GM19240 (cell line): ENCODE measurements around the gene DCHS1.
"Not testable (repeated sequence)": the region's sequence is repeated elsewhere in the genome, so short reads cannot be mapped to it uniquely, and the experiment has no call there.

Source experiments
- DNase-seq: peaks from one replicate; pipeline ENCODE4 v3.0.0; 2011; ENCODE audit warnings: low spot score; ENCODE audit not compliant: insufficient read length

Gene DCHS1

GRCh38 chr11:6655790-6656583, at the start of gene DCHS1:
Gene DCHS1 (minus strand): TSS chr11:6655809. CDS start chr11:6641613, 14,196 bp downstream.
- DNase-seq: no peak

DNA sequence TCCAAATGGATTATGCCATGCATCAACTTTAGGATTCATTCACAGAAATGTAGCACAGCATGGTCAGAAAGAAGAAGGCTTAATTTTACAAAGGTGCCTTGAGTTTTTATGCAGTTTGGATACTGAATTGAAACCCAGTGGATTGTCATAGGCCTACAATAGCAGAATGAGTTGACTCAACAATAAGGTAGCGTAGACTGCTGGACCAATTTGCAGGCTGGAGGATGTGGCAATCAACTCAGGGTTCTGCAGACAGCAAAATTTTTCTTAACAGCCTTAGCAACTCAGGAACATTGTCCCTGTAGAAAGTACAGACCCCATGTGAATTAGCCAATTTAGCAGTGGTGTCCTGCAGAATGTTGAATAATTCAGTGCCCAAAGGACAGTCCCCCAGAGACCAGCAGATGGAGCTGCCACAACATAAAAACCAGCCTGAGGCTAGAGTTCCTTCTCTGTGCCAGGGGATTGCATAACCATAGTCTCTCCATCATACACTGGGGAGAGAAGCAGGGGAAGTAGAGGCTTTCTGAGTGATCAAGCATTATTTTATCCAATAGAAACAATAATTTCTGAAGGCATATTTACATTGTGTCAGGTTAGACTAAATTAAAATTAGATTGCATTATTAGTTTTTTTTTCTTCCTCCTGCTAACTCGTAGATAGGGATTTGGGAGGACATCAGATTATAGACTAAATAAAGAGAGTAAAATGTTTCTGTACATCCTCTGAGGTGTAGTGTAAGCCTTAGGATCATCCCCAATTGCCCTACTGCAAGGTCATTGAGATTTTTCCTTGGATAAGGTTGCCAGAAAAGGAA, 47.8 kb upstream of the DCHS1 start:
- DNase-seq: no peak

GRCh38 chr11:6701955-6702354, 46.3 kb upstream of the DCHS1 start:
- DNase-seq: not testable (repeated sequence)

- DNase-seq: no peak
These were observed 39.8 kb upstream of the DCHS1 start for GRCh38 chr11:6695377-6695776.

- DNase-seq: no peak
These were observed 38.6 kb upstream of the DCHS1 start for GRCh38 chr11:6694229-6694535.

- DNase-seq: no peak
These were observed 38.0 kb upstream of the DCHS1 start for GRCh38 chr11:6693342-6694228.

- no peak for DNase-seq
These were observed 36.5 kb upstream of the DCHS1 start for GRCh38 chr11:6692128-6692527.

DNA sequence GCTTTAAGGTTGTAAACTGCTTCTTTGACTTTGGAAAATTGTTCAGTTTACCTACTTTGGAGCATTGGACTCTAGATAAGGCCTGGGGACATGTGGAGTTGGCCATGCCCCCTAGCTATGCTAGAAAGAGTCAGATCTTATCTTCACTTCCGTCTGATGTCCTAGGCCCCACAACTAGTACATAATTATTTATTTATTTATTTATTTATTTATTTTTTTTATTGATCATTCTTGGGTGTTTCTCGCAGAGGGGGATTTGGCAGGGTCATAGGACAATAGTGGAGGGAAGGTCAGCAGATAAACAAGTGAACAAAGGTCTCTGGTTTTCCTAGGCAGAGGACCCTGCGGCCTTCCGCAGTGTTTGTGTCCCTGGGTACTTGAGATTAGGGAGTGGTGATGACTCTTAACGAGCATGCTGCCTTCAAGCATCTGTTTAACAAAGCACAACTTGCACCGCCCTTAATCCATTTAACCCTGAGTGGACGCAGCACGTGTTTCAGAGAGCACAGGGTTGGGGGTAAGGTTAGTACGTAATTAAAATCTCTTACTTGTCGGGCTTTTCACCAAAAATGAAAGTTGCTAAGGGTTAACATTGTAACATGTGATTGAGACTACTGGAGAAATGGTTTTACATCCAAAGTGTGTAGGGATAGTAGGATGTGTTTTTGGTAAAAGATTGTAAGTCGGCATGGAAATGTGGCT, 35.0 kb upstream of the DCHS1 start:
- not testable (repeated sequence) for DNase-seq

- no peak for DNase-seq
These were observed 32.3 kb upstream of the DCHS1 start for GRCh38 chr11:6687876-6688275.

DNA sequence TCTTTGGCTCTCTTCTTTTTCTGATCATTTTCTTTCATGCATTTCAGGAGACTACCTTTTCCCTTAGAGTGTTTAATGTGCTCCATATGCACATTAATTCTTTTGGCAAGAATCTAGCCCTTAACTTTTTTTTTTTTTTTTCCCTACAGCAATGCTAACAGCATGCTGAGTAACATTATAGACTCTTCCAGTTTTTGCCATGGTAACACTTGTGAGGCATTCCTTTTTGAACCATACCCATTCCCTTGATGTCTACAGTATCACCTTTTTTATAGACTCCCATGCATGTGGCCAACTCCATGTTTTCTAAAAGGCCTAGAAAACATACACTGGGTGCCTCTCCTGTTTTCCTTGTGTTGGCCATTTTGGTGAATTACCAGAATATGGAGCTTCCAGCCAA, 30.4 kb upstream of the DCHS1 start:
- no peak for DNase-seq

GRCh38 chr11:6684068-6684467, 28.5 kb upstream of the DCHS1 start:
- not testable (repeated sequence) for DNase-seq

DNA sequence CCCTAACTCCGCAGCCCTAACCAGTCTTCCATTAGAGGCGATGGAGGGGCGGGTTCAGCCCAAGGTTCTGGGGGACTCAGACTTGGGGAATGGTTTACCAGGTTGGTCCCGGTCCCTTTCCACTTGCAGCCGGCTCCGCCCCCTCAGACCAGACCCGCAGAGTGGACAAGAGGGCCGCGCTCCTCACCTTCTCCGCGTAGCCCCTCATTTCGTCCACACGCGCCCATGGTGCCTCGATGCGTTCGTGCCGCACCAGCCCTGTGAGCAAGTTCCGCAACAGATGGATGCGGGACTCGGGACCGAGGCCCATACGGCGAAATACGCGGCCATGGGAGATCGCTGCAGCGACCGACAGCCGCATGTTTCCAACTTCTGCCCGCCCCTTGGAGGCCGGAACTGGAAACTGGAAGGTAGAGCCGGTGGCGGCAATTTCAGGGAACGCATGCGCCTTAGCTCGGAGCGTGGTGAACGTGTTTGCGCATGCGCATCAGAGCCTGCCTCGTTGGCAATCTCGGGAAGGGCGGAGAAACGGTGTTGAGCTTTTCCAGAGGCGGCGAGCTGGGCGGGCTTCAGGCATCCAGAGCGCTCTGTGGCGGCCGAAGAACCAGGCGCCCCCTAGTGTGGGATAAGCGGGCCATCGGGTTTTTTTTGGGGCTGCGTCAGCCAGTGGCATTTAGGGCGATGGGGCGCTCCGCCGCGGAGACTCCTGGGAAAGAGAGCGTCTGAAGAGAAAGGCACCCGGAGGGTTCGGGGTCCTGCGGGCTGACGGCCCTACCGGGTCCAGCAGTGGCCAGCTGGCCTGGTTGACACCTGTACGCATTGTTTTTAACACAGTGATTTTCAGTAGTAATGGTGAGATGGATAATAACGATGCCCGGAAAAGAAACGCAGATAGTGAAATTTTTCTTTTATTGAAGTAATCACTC, 27.6 kb upstream of the DCHS1 start, which contains the start of gene MRPL17:
Gene MRPL17, minus strand, starts transcription at position 405 of the 926 bp plus-strand sequence. Its CDS starts 44 bp downstream, at position 361.
- DNase-seq: peak; percentile 68

- DNase-seq: no peak
These were observed 27.0 kb upstream of the DCHS1 start for GRCh38 chr11:6682591-6682935.

DNA sequence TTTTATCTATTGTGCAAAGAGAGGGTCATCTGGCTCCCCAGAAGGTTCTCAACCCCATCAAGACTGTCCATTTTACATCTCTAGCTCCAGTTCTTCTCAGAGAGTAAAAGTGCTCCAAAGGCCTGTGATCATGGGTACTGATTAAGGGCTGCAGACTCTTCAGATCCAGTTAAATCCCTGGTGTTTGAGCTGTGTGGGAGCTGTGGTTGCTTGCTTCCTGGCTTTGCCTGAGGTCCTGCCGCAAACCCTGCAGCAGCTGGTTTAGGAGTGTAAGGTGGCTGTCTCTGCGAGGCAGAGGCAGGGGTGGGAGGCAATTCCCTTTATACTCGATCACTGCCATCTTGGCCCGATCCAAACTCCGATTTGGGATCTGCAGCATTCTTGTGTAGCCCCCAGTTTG, 26.3 kb upstream of the DCHS1 start:
- DNase-seq: no peak

GRCh38 chr11:6681505-6681904, 25.9 kb upstream of the DCHS1 start:
- DNase-seq: no peak

- DNase-seq: no peak
These were observed 21.4 kb upstream of the DCHS1 start for GRCh38 chr11:6677018-6677417.

- no peak for DNase-seq
These were observed 19.3 kb upstream of the DCHS1 start for GRCh38 chr11:6674862-6675261.

DNA sequence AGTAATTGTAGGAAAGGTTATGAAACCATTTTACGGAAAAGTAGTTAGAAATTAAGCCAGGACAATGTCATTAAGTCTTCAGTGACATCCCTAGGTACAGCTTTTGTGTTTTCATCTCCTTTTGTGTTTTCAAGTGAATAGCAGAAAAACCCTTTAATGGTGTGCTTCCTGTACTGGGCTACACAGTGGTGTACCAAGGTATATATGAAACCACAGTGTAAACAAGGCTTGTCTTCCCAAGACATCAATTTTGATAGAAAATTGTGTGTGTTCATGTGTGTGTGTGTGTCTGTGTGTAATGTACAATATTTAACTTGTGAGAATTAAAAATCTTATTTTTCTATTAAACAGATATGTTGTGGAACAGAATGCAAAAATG, 18.6 kb upstream of the DCHS1 start:
- DNase-seq: no peak

DNA sequence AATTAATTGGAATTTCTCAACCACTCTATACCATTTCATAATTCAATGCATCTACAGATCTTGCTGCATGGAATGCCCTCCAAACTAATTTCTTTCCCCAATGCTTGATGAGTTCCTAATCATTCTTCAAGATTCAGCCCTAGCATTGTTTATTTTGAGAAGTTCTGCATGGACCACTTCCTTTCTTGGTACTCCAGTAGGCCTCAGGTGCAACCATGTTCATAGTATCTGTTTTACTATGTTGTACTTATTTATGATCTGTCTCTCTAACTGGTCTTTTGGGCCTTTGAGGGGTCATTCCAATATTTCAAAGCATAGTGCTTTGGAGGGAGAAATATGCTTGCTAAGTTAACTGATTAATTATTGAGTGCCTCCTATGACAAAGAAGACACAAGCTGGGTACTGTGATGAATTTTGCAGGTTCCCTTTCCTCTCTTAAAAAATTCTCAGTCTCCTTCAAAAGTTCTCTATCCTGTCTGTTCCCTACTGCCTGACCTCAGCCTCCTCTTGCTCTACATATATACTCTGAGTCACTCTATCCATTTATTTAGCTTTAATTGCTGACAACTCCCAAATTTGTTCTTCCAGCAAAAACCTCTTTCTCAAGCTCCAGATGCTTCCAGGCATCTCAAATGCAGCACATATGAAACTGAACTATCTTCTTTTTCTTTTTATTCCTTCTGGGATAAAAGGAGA, 18.1 kb upstream of the DCHS1 start:
- DNase-seq: no peak
